Left renal pelvis (tissue), 4 donors: ENCODE results near the gene KLHL10. TPM values are rescaled to one million over a fixed set of nuclear protein-coding genes. Genes with fewer than 3 reads are reported as not detected.

ENCODE experiments used
- DNase-seq, 4 donors: peaks; one replicate each; pipeline ENCODE4 v3.0.0-alpha.2; 2013; ENCODE audit warnings: low read depth in 4 of 4, low spot score in 3 of 4
- polyA plus RNA-seq, 4 donors: library from polyadenylated mRNA; unstranded; fragments of 120-200 nt; gene quantifications; one replicate each; pipeline ENCODE4 v1.2.1, GENCODE V29; 2013; ENCODE audit not compliant: insufficient read length in 4 of 4

KLHL10 gene
- under 1 TPM; 0.16 to 0.34 (median 0.26) TPM for polyA plus RNA-seq

- no peak for DNase-seq
Measured at GRCh38 chr17:41837761-41838538, at the start of gene KLHL10. Gene KLHL10 (plus strand): TSS chr17:41837825. CDS start chr17:41837933, 108 bp downstream.

GRCh38 chr17:41792845-41793783 lies 44.5 kb upstream of the KLHL10 start:
- DNase-seq = peak in 1 of 4 donors; percentile 55

GRCh38 chr17:41793784-41794539 lies 43.7 kb upstream of the KLHL10 start:
- no peak for DNase-seq

GRCh38 chr17:41794540-41794975 lies 43.1 kb upstream of the KLHL10 start:
- no peak for DNase-seq

- DNase-seq = no peak
Measured at GRCh38 chr17:41796121-41796895, 41.3 kb upstream of the KLHL10 start.

- DNase-seq = no peak
Measured at GRCh38 chr17:41797377-41797776, 40.2 kb upstream of the KLHL10 start.

GRCh38 chr17:41799366-41799765 lies 38.3 kb upstream of the KLHL10 start:
- DNase-seq = no peak

GRCh38 chr17:41800601-41801373 lies 36.8 kb upstream of the KLHL10 start:
- peak in 1 of 4 donors; percentile 57 for DNase-seq

GRCh38 chr17:41801374-41802271 lies 36.0 kb upstream of the KLHL10 start:
- peak in 1 of 4 donors; percentile 89 for DNase-seq

GRCh38 chr17:41803049-41804020 lies 34.3 kb upstream of the KLHL10 start:
- DNase-seq = no peak

GRCh38 chr17:41806685-41807445 lies 30.8 kb upstream of the KLHL10 start:
- DNase-seq = no peak

- DNase-seq = no peak
Measured at GRCh38 chr17:41810659-41811548, 26.7 kb upstream of the KLHL10 start.

GRCh38 chr17:41811549-41812380 lies 25.9 kb upstream of the KLHL10 start, which contains the start of gene P3H4:
Gene P3H4 (minus strand): TSS chr17:41811949. CDS start chr17:41811915, 34 bp downstream.
- peak in 1 of 4 donors; percentile 60 for DNase-seq
